ENCODE results near the gene OR51V1.
"Not testable (repeated sequence)": the region's sequence is repeated elsewhere in the genome, so short reads cannot be mapped to it uniquely, and the experiment has no call there.

The OR51V1 gene

DNA sequence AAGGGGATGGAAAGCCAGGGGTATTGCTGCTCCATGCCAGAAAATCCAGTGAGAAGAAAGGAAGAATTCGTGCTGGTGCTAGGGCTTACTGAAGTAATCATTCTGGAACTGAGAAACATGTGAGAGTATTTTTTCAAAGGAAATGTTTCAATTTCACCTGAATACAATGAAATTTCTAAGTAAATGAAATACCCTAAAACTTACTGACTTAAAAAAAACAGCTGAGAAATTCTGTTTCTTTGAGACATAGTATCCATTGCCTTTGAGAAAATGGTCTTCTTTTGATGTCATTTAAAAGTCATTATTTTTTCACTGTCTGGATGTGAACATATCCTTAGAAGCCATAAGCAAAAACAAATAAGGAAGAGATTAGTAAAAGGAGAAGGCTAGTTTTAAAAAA, at the start of gene OR51V1:
Gene OR51V1 (minus strand): TSS at position 101 of the 400 bp plus-strand sequence. CDS start 0 bp downstream, at position 101.
- no peak for DNase-seq (ENCODE audit: low read depth in 2 of 2)

- DNase-seq (ENCODE audit: low read depth in 2 of 2), result not testable (repeated sequence)
Observed at GRCh38 chr11:5249807-5250396, 49.4 kb upstream of the OR51V1 start, which contains the start of gene HBG1. TSS of gene HBG1 (minus strand) at chr11:5249857. CDS start at chr11:5249804, 53 bp downstream.

GRCh38 chr11:5248498-5248897, 48.0 kb upstream of the OR51V1 start:
- not testable (repeated sequence) for DNase-seq (ENCODE audit: low read depth in 2 of 2)

DNA sequence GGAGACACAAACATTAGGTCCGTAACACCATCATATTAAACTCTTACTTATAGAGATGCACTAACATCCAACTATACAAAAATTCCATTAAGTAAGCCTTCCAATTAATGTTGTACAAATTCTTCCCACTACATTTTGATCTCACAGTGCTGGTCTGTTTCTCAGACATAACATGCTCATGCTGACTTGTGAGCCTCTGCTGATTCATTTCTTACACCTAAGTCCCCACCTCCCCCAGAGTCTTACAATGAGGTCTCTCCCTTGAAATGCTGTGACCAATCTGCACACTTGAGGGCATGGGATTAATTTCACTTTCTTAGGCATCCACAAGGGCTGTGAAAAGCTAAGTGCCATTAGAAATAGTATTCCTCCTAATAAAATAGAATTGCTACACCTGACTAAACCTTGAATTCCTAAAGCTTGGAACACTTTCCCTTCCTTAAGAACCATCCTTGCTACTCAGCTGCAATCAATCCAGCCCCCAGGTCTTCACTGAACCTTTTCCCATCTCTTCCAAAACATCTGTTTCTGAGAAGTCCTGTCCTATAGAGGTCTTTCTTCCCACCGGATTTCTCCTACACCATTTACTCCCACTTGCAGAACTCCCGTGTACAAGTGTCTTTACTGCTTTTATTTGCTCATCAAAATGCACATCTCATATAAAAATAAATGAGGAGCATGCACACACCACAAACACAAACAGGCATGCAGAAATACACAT, 47.1 kb upstream of the OR51V1 start:
- no peak for DNase-seq (ENCODE audit: low read depth in 2 of 2)

- DNase-seq (ENCODE audit: low read depth in 2 of 2), result no peak
Observed at GRCh38 chr11:5246772-5247471, 46.4 kb upstream of the OR51V1 start.

DNA sequence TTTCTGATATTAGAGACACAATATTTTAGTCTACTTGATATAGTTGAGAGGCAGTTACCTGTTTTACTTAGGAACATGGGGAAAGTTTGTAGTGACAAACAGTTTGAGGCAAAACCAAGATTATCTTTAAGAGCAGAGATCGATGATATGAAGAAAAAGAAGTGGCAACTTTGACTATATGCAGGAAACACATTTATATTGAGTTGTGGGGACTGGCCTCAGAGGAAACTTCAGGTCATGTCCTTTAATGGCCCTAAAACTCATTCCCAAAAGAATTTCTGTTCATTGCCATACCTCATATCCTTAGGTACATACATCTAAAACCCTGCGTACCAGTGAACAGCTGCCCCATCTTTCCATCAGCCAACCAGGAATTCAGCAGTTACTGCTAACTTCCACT, 44.7 kb upstream of the OR51V1 start:
- DNase-seq (ENCODE audit: low read depth in 2 of 2), result no peak

DNA sequence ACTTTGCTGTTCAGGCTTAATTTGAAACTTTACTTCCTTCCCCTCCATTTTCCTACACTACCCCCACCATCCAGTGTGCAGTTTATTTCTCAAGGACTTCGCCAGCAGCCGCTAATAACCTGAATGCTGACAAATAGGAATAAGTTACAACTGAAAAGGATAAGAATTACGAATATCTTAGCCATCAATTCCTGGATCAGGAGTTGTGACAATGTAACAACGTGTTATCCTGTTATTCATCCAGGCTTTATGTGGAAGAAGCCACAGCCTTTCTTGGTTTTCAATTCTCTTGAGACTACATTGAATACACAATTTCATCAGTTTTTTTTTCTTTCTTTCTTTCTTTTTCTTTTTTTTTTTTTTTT, 43.3 kb upstream of the OR51V1 start:
- no peak for DNase-seq (ENCODE audit: low read depth in 2 of 2)

GRCh38 chr11:5242933-5243815, 42.7 kb upstream of the OR51V1 start:
- no peak for DNase-seq (ENCODE audit: low read depth in 2 of 2)

DNA sequence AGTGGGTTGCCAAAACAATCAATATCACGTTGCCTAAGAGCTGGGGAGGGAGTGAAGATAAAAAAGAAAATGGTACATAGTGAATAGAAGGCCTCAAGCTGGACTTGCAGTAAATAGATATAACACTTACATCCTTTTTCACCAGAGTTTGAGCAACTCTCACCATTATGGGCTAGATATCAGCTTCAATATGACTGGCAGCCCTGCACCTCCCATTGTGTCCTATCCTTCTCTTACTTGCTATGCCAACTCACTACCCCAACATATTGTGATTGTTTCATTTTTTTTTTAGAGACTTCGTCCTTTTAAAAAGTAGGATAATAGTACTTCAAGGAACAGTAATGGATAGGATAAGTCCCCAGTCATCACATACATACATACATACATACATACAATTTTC, 41.7 kb upstream of the OR51V1 start:
- DNase-seq (ENCODE audit: low read depth in 2 of 2), result no peak

DNA sequence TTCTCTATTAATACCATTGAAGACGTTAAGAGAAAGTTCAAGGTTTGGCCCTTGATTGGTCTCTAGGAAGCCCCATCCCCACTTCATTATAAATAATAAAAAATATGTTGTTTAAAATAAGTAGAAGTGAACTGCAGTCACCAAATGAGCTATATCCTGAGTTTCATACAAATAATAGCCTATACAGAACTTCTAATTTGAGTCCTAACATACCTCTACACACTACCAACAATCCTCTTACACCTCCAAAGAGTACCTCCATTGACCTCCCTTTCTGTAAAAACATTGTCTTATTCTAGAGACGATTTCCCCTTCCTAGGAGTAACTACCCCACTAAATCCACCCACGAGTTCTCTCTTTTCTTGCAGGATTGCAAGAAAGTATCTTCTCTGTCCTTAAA, 41.0 kb upstream of the OR51V1 start:
- DNase-seq (ENCODE audit: low read depth in 2 of 2), result no peak

DNA sequence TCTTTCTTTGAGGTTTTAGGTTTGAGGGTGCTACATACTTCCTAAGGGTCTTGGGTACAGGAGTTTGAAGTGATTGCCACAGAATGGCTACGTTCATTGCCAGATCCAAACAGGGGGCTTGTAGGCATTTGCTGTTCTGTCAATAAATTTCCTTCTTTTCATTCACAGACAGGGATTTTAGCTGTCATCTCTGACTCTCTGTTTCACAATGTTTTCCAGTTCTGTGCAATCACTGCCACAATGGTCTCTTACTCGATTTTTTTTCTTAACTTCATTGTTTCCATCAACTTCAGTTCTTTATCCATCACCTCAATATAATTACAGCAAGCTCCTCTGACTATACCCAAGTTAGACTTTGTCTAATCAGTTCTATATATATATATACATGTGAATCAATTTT, 40.0 kb upstream of the OR51V1 start:
- no peak for DNase-seq (ENCODE audit: low read depth in 2 of 2)

DNA sequence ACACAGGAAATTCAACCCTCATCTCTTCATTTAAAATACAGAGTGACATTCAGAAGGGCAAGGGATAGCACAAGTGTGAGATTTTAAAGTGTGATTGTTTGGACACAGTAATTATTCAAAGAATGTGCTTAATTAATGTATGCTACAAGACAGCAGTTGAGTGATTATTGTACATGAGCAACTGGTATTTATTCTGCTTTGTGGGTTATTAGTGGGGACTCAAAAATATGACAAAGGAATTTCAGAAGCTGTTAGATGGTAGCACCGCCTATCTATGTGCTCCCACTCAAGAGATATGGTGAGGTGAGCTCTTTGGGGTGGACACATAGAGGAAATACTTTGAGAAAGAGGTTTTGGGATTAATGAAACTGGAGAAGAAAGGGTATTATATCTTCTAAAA, 39.6 kb upstream of the OR51V1 start:
- DNase-seq (ENCODE audit: low read depth in 2 of 2), result no peak

DNA sequence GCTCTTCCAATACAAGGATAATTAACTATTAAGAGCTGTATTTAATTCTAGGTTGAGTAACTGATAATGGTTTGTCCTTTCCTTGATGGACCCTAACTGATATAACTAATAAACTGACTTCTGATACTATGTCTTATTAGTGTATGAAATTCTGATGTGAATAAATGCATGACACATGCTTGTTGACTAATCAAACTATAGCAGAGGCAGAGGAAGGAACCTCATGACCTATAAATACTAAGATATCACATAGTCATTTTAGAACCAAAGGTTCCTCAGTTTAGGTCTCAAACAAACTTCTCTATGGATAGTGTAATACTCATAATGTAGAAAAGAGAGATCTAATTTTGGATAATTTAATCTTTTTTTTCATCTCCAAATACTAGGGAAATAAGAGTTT, 38.6 kb upstream of the OR51V1 start:
- DNase-seq (ENCODE audit: low read depth in 2 of 2), result no peak

GRCh38 chr11:5238486-5238885, 38.0 kb upstream of the OR51V1 start:
- DNase-seq (ENCODE audit: low read depth in 2 of 2), result no peak

DNA sequence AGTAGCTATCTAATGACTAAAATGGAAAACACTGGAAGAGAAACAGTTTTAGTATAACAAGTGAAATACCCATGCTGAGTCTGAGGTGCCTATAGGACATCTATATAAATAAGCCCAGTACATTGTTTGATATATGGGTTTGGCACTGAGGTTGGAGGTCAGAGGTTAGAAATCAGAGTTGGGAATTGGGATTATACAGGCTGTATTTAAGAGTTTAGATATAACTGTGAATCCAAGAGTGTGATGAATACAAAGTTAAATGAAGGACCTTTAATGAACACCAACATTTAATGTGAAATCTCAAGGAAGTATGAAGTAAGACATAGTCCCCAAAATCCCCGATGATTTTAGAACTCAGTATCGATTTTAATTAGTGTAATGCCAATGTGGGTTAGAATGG, 36.9 kb upstream of the OR51V1 start:
- no peak for DNase-seq (ENCODE audit: low read depth in 2 of 2)

DNA sequence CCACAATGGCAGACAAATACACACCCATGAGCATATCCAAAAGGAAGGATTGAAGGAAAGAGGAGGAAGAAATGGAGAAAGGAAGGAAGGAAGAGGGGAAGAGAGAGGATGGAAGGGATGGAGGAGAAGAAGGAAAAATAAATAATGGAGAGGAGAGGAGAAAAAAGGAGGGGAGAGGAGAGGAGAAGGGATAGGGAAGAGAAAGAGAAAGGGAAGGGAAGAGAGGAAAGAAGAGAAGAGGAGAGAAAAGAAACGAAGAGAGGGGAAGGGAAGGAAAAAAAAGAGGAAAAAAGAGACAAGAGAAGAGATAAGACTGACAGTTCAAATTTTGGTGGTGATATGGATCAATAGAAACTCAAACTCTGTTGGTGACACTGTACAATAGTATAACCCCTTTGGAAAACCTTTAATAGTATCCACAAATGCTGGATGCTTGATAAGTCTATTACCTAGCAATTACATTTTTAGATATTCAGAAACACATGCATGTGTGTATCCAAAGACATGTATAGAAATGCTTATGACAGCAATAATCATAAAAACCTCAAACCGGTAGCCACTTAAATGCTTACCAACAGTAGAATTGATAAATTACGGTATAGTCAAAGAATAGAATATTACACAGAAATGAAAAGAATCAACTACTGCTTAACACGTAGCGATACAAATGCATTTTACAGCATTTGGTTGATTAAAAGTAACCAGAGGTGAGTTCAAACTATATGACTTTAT, 35.0 kb upstream of the OR51V1 start:
- no peak for DNase-seq (ENCODE audit: low read depth in 2 of 2)

DNA sequence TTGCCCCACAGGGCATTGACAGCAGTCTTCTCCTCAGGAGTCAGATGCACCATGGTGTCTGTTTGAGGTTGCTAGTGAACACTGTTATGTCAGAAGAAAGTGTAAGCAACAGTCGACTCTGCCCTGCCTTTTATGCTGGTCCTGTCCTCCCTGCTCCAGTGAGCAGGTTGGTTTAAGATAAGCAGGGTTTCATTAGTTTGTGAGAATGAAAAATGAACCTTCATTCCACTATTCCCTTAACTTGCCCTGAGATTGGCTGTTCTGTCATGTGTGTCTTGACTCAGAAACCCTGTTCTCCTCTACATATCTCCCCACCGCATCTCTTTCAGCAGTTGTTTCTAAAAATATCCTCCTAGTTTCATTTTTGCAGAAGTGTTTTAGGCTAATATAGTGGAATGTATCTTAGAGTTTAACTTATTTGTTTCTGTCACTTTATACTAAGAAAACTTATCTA, 33.9 kb upstream of the OR51V1 start, which contains the start of gene HBD:
Gene HBD (minus strand): TSS at position 103 of the 454 bp plus-strand sequence. CDS start 50 bp downstream, at position 53.
- DNase-seq (ENCODE audit: low read depth in 2 of 2), result no peak

DNA sequence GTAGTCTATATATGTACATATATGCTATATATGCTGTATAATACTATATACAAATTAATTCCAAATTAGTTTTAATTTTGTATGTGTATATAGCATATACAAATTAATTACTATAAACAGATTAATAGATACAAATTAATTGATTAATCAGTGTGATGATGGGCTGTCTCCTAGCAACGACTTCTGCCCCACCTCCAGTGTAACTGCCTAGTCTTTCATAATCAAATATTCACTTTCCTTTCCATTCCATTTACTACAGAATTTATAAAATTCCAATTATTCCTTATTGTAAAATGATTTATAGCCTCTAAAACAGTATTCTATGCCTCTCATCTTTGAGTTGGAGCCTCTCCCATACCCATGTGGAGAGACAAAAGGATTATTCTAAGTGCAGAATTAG, 32.8 kb upstream of the OR51V1 start:
- DNase-seq (ENCODE audit: low read depth in 2 of 2), result no peak

- no peak for DNase-seq (ENCODE audit: low read depth in 2 of 2)
Observed at GRCh38 chr11:5232821-5233220, 32.3 kb upstream of the OR51V1 start.

GRCh38 chr11:5232176-5232575, 31.7 kb upstream of the OR51V1 start:
- DNase-seq (ENCODE audit: low read depth in 2 of 2), result no peak

DNA sequence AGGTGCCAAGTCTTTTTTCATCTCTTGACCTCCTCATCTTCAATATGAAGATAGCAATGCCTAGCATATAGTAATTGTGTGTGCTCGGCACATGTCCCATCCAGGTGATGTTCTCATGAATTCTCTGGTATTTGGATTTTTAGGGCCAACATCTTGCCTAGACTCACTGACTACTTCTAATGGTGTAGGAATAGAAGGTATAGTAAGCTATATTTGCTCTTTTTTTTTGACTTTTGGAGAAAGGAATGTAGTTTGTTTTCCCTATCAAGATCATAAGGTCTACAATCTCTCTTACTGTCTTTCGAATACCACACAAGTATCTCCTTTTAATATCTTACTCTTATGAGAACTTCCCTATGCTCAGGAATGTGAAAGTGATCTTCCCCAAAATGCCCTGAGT, 30.6 kb upstream of the OR51V1 start:
- DNase-seq (ENCODE audit: low read depth in 2 of 2), result no peak
